Glutamatergic neuron (in vitro differentiated cells): Measurements from ENCODE around the gene DENND10. TPM values are rescaled to one million over a fixed set of nuclear protein-coding genes. Genes with fewer than 3 reads are reported as not detected.

ENCODE experiments used
- DNase-seq: peaks from one replicate; pipeline ENCODE4 v3.0.0; 2022
- H3K27ac Mint-ChIP-seq: one replicate; pipeline ENCODE4 v1.8.0; 2020; ENCODE audit warnings: mild to moderate bottlenecking, mixed read lengths, inconsistent platforms; ENCODE audit not compliant: unreplicated experiment
- H3K27me3 Mint-ChIP-seq: one replicate; pipeline ENCODE4 v1.8.0; 2020; ENCODE audit warnings: mild to moderate bottlenecking, moderate library complexity, mixed read lengths, inconsistent platforms; ENCODE audit not compliant: unreplicated experiment
- H3K36me3 Mint-ChIP-seq: one replicate; pipeline ENCODE4 v1.8.0; 2020; ENCODE audit warnings: mild to moderate bottlenecking, mixed read lengths, inconsistent platforms; ENCODE audit not compliant: unreplicated experiment
- H3K4me1 Mint-ChIP-seq: one replicate; pipeline ENCODE4 v1.8.0; 2020; ENCODE audit warnings: mild to moderate bottlenecking, low read depth, mixed read lengths, inconsistent platforms; ENCODE audit not compliant: unreplicated experiment
- H3K4me3 Mint-ChIP-seq: one replicate; pipeline ENCODE4 v1.8.0; 2020; ENCODE audit warnings: mild to moderate bottlenecking, mixed read lengths, inconsistent platforms; ENCODE audit not compliant: unreplicated experiment
- H3K9me3 Mint-ChIP-seq: one replicate; pipeline ENCODE4 v1.8.0; 2020; ENCODE audit warnings: mild to moderate bottlenecking, moderate library complexity, mixed read lengths, inconsistent platforms; ENCODE audit not compliant: unreplicated experiment
- CTCF ChIP-seq: fragments of 200-600 bp; sonication (generic); IDR thresholded peaks from one replicate; pipeline ENCODE4 v1.5.0; 2021; ENCODE audit not compliant: partially characterized antibody, unreplicated experiment
- total RNA-seq: library from RNA; stranded (reverse); fragmentation: NEBNext Ultra II Directional; extraction: Animal tissue kit (Norgen Biotek cat#: 25700); gene quantifications from one replicate; pipeline ENCODE4 v1.2.1, GENCODE V29; 2021; ENCODE audit not compliant: unreplicated experiment

DENND10 gene
- total RNA-seq, 1 donor from 2014 or later, result 39.9 TPM

GRCh38 chr10:119061352-119061751 lies 42.6 kb upstream of the DENND10 start:
- Mint-ChIP-seq H3K36me3 (no peaks in the 10 kb centered on the region), H3K27me3 (no peaks in the 10 kb centered on the region), H3K4me3 (no peak overlapping the region), H3K9me3 (no peaks in the 10 kb centered on the region), H3K4me1 (no peaks in the 10 kb centered on the region), H3K27ac (no peak overlapping the region)
- TF ChIP-seq CTCF, result no peak
- no peak for DNase-seq

GRCh38 chr10:119061926-119062325 lies 42.0 kb upstream of the DENND10 start:
- no peak overlapping the region for H3K4me3 Mint-ChIP-seq
- H3K4me1 Mint-ChIP-seq, result no peaks in the 10 kb centered on the region
- H3K9me3 Mint-ChIP-seq, result no peaks in the 10 kb centered on the region
- no peak for TF ChIP-seq CTCF
- H3K27me3 Mint-ChIP-seq, result no peaks in the 10 kb centered on the region
- no peaks in the 10 kb centered on the region for H3K36me3 Mint-ChIP-seq
- no peak for DNase-seq
- H3K27ac Mint-ChIP-seq, result no peak overlapping the region

GRCh38 chr10:119070395-119071165 lies 33.3 kb upstream of the DENND10 start:
- Mint-ChIP-seq H3K27ac (no peak overlapping the region), H3K27me3 (no peaks in the 10 kb centered on the region), H3K4me1 (peaks cover 5% of the 10 kb centered on the region), H3K9me3 (no peaks in the 10 kb centered on the region), H3K36me3 (no peaks in the 10 kb centered on the region), H3K4me3 (no peak overlapping the region)
- no peak for DNase-seq
- TF ChIP-seq CTCF, result no peak

- H3K36me3 Mint-ChIP-seq, result no peaks in the 10 kb centered on the region
- no peak overlapping the region for H3K4me3 Mint-ChIP-seq
- H3K4me1 Mint-ChIP-seq, result peaks cover 8% of the 10 kb centered on the region
- H3K9me3 Mint-ChIP-seq, result no peaks in the 10 kb centered on the region
- no peak for TF ChIP-seq CTCF
- no peaks in the 10 kb centered on the region for H3K27me3 Mint-ChIP-seq
- H3K27ac Mint-ChIP-seq, result no peak overlapping the region
- DNase-seq, result no peak
Observed at GRCh38 chr10:119073584-119073983, 30.3 kb upstream of the DENND10 start.

- DNase-seq, result no peak
- Mint-ChIP-seq H3K36me3 (no peaks in the 10 kb centered on the region), H3K27me3 (peaks cover 12% of the 10 kb centered on the region), H3K9me3 (peaks cover 14% of the 10 kb centered on the region), H3K4me1 (peaks cover 12% of the 10 kb centered on the region), H3K27ac (peak overlapping the region; percentile 52), H3K4me3 (peak overlapping the region; percentile 100)
- no peak for TF ChIP-seq CTCF
Observed at GRCh38 chr10:119078422-119079179, 25.3 kb upstream of the DENND10 start.
